T-helper 9 cell (primary cell): ENCODE results near the gene WEE2.
"Not testable (repeated sequence)": the region's sequence is repeated elsewhere in the genome, so short reads cannot be mapped to it uniquely, and the experiment has no call there.

Experiments used
- DNase-seq: peaks from one replicate; pipeline ENCODE4 v3.0.0-alpha.2; 2020

Gene WEE2

DNA sequence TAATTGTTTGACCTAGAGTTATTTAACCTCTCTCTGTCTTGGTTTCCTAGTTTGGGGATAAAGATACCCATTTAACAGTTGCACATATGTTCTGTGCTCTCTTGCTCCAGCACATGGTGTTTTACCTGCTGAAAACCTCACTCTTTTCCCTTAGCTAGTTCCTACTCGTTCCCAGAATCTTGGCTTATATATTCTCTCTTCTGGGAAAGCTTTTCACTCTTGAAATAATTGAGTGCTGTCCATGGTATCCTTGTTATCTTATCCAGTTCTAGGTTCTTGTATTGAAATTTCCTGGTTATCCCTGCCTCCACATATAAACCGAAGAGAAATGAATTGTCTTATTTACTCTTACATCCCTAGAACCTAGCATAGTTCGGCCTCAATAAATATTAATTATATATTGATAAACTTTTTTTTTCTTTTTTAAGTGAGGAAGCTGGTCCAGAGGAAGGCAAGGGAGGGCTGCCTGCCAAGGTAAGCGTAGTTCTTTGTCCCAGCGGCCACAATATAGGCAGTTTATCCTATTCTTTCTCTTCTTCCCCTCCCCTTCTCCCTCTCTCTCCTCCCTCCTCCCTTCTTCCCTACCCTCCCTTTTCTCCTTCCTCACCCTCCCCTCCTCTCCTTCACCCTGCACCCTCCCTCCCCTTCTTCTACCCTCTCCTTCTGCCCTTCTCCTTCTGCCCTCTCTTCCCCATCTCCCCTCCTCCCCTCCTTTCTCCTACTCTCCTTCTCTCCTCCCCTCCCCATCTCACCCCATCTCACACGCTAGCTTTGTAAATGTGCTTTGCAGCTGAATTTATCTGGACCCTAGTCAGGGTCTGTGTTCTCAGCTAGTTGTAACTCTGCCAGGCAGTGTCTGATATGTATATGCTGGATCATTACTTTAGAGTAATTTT is 7.9 kb downstream of the WEE2 start:
- DNase-seq, result no peak

DNA sequence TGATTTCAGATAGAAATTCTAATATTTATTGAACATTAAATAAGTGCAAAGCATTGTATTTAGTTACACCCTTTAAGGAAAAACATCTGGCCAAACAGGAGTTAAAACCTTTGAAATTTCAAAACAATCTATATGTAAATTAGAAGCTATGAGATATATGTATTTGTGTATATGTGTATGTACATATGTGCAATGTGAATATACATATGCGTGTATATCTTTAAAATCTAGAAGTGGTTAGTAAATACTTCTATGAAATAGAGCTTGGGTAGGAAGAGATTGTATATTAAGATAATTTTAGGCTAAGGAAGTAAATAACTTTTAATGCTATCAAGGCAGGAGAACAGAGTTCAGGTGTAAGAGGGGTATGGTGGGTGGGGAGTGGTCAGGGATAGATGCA is 9.3 kb downstream of the WEE2 start:
- no peak for DNase-seq

DNA sequence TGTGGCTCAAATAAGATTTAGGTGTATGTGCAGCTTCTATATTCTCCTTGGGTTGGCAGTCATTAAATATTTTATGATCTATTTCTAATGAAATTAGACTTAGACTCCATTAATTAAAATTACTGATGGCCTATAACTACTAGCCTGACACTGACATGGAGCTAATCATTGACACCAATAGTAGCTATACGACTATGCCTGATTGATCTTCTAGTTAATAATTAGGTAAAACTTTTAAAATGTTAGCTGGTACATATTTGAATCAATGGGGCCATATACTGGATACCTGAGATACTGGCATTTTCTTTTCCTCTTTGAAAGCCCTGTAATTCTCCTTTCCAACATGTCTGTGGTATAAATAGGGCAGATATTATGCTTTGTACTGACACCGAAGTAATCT is 14.4 kb downstream of the WEE2 start:
- DNase-seq, result no peak

DNA sequence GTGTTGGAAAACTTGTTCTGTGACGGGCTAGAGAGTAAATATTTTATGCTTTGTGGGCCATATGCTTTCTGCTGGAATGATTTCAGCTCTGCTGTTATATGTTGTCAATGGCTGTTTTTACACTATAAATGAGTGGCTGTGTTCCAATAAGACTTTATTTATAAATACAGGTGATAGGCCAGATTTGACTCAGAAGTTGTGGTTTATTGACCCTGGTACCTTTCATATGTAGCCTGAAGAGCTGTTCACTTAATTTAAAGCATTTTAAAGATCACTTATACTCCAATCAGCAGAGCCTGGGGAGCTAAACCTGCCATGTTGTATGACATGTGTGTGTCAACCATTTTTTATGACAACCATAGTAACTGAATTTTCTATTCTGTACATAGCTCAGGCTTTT is 20.9 kb downstream of the WEE2 start:
- DNase-seq, result no peak

DNA sequence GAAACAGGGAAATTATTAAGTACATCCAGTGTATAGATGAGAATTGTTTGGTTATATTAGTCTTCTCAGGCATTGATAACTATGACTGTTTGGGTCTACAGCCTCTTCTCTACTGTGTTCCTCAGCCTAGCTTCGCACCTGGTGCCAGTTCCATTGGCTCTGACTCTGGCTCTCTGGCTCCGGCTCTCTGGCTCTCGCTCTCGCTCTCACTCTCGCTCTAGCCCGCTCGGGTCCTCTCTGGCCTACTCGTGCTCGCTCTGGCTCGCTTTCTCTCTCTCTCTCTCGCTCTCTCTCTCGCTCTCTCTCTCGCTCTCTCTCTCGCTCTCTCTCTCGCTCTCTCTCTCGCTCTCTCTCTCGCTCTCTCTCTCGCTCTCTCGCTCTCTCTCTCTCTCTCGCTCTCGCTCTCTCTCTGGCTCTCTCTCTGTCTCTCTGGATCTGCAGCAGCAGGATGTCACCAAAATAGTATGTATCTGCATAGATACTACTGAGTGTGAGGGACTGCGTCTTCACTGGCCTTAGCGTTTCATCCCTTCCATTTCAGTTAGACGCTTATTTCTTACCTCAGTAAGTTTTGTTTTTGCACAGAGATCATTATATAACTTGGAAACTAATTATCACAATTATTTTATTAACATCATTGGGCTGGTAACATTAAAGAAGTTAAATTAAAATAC is 23.5 kb downstream of the WEE2 start:
- no peak for DNase-seq

DNA sequence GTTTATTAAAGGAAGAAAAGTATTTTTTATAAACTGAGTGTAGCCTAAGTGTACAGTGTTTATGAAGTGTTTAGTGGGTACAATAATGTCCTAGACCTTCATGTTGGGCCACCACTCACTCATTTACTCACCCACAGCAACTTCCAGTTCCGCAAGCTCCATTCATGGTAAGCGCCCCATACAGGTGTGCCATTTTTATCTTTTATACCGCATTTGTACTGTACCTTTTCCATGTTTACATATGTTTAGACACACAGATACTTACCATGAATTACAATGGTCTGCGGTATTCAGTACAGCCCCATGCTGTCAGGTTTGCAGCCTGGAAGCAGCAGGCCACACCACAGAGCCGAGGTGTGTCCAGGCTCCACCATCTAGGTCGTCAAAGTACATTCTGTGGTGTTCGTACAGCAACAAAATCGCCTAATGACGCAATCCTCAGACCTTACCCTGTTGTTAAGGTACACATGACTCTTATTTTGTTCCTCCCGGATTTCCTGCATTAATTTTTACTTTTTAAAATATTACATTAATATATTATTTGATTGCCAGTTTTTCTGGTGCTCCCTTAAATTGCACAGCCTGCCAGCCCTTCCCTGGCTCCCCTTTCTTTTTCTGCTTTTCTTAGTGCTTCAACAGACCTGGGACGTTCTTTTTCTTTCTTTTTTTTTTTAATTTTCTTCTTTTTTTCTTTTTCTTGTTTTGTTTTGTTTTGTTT is 29.1 kb downstream of the WEE2 start:
- DNase-seq, result peak; percentile 6

DNA sequence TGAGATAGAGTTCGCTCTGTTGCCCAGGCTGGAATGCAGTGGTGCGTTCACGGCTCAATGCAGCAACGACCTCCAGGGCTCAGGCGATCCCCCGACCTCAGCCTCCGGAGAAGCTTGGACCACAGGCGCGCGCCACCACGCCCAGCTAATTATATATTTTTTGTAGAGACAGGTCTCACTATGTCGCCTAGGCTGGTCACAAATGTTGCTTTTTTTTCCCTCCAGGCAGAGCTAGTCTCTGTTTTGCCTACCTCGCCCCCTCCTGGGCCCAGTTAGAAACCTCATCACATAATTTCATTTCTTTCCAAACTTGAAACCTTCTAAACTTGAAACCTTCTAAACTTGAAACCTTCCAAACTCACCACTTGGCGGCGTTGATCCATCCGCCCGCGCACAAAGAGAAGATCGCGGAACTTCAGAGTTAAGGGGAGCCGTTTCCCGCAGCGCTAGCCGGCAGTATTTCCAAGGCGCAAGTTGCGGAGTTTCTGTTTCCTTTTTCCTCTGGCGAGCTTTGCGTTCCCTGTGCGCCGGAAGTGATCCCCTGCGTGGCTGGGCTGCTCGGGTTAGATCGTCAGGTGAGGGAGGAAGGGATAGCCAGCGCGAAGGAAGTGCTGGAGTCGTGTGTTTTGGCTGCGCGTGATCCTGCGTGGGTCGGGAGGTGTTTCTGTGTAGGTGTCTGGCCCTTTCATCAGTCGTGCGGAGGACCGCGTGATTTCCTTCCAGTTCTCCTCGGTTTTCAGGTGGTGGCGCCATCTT is 29.9 kb downstream of the WEE2 start, which contains the start of gene SSBP1:
TSS of gene SSBP1 (plus strand) at position 523 of the 756 bp plus-strand sequence. CDS start 809 bp downstream, outside the sequence.
- DNase-seq, result peak; percentile 80

DNA sequence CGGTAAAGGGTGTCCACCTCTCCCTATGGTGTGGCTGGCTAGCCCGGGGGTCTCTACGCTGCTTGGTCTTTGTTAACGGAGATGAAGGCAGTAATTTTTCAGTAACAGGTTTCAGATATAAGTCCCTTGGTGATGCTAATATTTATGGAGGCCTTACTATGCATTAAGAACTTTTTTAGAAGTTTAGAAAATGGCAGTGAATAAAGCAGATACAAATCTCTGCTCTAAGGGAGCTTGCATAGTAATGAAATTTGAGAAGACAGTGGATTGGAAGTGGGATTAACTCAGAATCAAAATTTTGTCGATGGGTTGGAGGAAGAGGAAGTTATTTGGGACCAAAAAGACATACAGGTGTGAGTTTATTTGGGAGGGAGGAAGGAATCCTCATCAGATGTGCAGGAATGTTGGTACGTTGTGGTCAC is 30.4 kb downstream of the WEE2 start:
- DNase-seq, result no peak

DNA sequence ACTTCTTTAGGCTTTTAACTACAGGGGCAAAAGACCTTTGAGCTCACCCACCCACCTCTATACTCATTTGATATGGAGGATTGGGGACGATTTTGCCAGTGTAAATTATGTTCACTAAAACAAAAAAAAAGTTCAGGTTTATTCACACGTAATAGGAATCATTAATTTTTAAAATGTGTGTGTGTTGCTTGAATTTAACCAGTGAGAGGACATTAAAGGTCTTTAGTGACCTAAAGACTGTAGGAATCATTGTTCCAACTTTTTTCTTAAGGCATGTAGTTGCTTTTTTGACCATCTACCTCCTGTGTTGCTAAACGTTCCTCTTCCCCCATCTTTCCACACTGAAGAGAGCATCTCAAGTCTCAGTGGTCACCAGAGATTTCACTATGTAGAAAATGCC is 31.1 kb downstream of the WEE2 start:
- no peak for DNase-seq

DNA sequence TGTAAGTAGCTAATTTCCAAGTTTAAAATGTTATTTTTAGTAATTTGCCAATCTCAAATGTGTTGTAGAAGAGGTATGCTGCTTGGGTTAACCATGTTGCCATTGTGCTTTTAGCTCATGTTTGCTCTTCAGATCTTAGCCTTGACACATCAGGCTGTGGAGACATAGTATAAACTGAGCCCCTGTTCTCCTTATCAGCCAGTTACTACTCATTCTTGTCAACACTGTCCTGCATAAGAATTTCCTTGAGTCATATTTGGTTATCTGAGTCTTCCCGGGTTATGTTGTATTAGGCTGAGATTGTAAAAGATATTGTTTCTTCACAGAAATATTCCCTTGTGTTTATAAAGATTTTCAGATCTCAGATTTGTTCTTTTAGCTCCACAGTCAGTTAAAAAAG is 34.1 kb downstream of the WEE2 start:
- DNase-seq, result no peak

DNA sequence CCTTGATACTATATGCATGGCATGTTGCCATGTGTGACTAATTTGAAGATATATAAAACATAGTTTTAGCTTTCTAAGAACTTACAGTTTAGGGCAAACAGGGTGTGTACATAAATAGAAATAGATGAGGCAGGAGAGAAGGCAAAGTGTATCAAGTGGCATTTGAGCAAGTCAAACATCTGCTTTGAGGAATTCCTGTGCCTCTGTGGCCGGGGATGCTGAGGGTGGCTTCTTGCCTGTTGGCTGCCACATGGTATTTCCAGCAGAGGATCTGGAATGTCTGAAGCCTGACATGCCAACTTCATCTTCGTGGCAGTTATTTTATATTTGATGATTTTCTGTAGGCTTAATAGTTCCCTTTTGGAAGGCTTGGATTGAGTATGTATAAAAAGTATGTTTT is 36.0 kb downstream of the WEE2 start:
- no peak for DNase-seq

DNA sequence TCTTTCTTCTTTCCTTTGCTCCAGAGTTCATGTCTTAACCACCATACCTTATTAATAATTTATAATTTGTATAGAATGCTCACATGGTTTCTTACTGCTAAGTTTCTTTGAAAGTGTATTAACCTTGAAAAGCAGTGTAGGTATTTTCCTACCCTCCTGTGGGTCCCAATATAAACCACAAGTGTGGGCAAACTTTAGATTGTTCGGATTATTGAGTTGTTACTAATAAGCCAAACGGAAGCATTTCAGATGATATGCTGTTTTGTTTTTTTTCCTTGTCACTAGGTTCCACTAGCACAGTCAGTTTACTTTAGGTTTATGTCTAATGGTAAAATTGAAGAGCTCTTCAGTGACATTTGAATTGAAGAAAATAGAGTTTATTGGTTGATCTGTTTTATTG is 40.2 kb downstream of the WEE2 start:
- no peak for DNase-seq

DNA sequence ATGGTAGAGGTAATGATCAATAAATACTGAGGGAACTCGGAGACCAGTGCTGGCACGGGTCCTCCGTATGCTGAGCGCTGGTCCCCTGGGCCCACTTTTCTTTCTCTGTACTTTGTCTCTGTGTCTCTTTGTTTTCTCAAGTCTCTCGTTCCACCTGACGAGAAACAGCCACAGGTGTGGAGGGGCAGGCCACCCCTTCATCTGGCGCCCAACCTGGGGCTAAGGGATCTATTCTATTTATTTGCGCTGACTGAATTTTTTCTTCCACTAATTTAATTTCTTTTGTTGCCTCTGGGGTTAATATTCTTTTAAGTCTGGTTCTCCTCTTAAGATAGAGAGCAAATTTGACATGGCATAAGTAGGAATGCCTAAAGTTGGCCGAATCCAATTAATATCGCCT is 43.8 kb downstream of the WEE2 start:
- not testable (repeated sequence) for DNase-seq

DNA sequence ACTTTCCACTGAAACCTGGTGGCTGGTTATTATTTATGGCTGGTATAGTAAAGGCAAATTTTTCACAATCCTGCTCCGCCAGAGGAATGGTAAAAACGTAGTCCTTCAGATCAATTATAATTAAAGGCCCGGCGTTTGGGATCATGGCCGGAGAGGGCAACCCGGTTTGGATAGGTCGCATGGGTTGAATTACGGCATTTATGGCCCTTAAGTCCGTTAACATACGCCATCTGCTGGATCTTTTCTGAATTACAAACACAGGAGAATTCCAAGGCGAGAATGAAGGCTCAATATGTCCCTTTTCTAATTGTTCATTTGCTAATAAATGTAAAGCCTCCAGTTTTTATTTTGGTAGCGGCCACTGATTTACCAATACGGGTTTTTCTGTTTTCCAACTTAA is 44.5 kb downstream of the WEE2 start:
- DNase-seq, result no peak

DNA sequence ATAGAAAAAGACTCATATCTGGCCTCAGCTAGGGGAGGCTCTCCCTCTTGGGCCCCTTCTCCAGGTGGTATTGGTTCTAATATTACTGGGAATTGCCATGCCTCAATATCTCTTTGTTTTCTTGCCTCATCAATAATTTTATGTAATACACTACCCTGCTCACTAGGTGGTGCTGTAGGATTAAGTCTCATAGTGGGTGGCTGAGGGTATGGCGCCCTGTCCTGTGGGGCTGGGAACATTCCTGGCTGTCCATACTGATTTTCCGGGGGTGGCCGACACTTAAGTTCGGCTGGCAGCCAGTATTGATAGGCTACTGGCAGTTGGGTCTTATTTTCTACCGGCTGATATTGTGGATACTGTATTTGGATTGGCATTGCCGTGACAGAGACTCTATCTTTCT is 46.8 kb downstream of the WEE2 start:
- no peak for DNase-seq

DNA sequence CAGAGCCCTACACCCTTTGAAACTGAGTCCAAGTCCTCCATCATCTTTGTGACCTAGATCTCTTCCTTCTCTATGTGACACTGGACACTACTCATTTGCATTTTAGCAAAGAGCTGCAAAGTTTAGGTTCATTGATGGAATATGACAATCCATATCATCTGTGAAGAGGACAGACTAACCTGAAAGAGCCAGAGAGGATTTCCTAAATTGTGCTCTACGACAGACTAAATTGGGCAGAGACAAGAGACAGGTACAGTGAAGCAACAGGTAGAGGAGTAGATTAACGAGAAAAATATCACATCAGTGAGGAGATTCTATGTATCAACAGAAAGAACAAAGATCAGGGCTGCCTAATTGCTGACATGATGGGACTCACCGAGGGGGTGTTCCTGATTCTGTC is 55.6 kb downstream of the WEE2 start, which contains the start of gene TAS2R3:
TSS of gene TAS2R3 (plus strand) at position 301 of the 400 bp plus-strand sequence. CDS start at position 363, 62 bp downstream.
- DNase-seq, result no peak

DNA sequence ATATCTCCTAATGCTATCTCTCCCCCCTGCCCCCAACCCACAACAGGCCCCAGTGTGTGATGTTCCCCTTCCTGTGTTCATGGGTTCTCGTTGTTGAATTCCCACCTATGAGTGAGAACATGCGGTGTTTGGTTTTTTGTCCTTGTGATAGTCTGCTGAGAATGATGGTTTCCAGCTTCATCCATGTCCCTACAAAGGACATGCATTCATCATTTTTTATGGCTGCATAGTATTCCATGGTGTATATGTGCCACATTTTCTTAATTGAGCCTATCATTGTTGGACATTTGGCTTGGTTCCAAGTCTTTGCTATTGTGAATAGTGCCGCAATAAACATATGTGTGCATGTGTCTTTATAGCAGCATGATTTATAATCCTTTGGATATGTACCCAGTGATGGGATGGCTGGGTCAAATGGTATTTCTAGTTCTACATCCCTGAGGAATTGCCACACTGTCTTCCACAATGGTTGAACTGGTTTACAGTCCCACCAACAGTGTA is 62.0 kb downstream of the WEE2 start:
- DNase-seq, result not testable (repeated sequence)

DNA sequence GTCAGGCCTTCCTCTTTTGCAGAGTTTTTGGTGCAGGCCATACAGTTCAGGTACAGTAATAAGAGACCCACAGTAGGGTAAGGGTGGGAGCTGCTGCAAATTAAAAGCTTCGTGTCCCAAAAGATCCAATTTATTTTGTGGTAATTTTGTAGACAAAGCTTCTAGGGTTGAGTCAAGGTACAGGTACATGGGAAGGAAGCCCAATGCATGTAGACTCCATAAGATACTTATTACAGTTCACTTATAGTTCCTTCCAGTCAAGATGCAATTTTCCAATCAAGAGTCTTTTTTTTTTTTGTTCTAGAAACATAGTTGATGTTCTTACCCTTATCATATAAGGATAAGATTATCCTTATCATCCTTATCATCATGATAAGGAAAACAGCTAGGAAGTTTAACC is 68.2 kb downstream of the WEE2 start, which contains the start of gene TAS2R4:
TSS of gene TAS2R4 (plus strand) at position 301 of the 400 bp plus-strand sequence. CDS start 1,815 bp downstream, outside the sequence.
- no peak for DNase-seq
